ENCODE data around the gene DYNC2H1.

GRCh38 chr11:103295704-103296103 lies 186.5 kb downstream of the DYNC2H1 start:
- TF ChIP-seq SP1 (IDR thresholded peaks at IDR 0.05) (no peak), FOXM1 (IDR thresholded peaks at IDR 0.05; ENCODE audit: borderline replicate concordance) (no peak), NFRKB (IDR thresholded peaks at IDR 0.05) (no peak), SUZ12 (IDR thresholded peaks at IDR 0.05) (no peak), PKNOX1 (IDR thresholded peaks at IDR 0.05) (no peak), TARDBP (IDR thresholded peaks at IDR 0.05) (no peak), HDGF (IDR thresholded peaks at IDR 0.05; ENCODE audit: borderline replicate concordance) (no peak), ARNT (IDR thresholded peaks at IDR 0.05) (no peak), FOXA1 (IDR thresholded peaks at IDR 0.05) (no peak), BHLHE40 (IDR thresholded peaks at IDR 0.05; ENCODE audit: borderline replicate concordance) (no peak), CTBP1 (IDR thresholded peaks at IDR 0.05; ENCODE audit: borderline replicate concordance) (no peak), FOXK2 (IDR thresholded peaks at IDR 0.05) (no peak), LEF1 (IDR thresholded peaks at IDR 0.05; ENCODE audit: borderline replicate concordance) (no peak), ZNF384 (IDR thresholded peaks at IDR 0.05) (no peak)

All from HEK293T (cell line).